WTC11 (cell line): ENCODE results near the gene CCDC141.

Source experiments
- CTCF ChIP-seq: fragments of 200-600 bp; IDR thresholded peaks from 2 replicates; pipeline ENCODE4 v1.8.0; 2022; ENCODE audit warnings: antibody characterized with exemption
- ESRRA ChIP-seq: sonication (generic); formaldehyde crosslinking; IDR thresholded peaks from 2 replicates; pipeline ENCODE4 v1.8.1; 2022; ENCODE audit warnings: mild to moderate bottlenecking, missing genetic modification reagents, borderline replicate concordance

- no peak for TF ChIP-seq ESRRA (CRISPR knock-in tag)
- no peak for TF ChIP-seq CTCF
Measured at GRCh38 chr2:178978667-178979066, 71.3 kb downstream of the CCDC141 start.
